Caki2 (cell line): ENCODE results near the gene HYPK. TPM values are rescaled to one million over a fixed set of nuclear protein-coding genes. Genes with fewer than 3 reads are reported as not detected.
"Not testable (repeated sequence)": the region's sequence is repeated elsewhere in the genome, so short reads cannot be mapped to it uniquely, and the experiment has no call there.

Experiments
- DNase-seq: peaks from one replicate; pipeline ENCODE4 v3.0.0-alpha.2; 2015; ENCODE audit warnings: low read depth
- in situ Hi-C: cut with HindIII; loops from 2 replicates; pipeline ENCODE4 v1.10.0; 2016; ENCODE audit warnings: low sequenced_read_pairs, low pct_unique_long_range_greater_than_20kb, mixed read lengths
- total RNA-seq: library from RNA; depleted of rRNA; stranded (reverse); fragments of >200 nt; shearing (Covaris generic); gene quantifications from 2 replicates; pipeline ENCODE4 v1.2.3, GENCODE V29; 2014; ENCODE audit warnings: low replicate concordance

The HYPK gene
- total RNA-seq, 1 experiment from 2014 or later, result 3.8 TPM

DNA sequence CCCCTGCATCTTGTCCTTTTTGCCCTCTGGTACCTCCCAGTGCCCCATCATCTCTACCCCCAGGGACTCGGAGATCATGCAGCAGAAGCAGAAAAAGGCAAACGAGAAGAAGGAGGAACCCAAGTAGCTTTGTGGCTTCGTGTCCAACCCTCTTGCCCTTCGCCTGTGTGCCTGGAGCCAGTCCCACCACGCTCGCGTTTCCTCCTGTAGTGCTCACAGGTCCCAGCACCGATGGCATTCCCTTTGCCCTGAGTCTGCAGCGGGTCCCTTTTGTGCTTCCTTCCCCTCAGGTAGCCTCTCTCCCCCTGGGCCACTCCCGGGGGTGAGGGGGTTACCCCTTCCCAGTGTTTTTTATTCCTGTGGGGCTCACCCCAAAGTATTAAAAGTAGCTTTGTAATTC lies 6.8 kb upstream of the HYPK start:
- no peak for DNase-seq
- in situ Hi-C loops, result no loop called here

DNA sequence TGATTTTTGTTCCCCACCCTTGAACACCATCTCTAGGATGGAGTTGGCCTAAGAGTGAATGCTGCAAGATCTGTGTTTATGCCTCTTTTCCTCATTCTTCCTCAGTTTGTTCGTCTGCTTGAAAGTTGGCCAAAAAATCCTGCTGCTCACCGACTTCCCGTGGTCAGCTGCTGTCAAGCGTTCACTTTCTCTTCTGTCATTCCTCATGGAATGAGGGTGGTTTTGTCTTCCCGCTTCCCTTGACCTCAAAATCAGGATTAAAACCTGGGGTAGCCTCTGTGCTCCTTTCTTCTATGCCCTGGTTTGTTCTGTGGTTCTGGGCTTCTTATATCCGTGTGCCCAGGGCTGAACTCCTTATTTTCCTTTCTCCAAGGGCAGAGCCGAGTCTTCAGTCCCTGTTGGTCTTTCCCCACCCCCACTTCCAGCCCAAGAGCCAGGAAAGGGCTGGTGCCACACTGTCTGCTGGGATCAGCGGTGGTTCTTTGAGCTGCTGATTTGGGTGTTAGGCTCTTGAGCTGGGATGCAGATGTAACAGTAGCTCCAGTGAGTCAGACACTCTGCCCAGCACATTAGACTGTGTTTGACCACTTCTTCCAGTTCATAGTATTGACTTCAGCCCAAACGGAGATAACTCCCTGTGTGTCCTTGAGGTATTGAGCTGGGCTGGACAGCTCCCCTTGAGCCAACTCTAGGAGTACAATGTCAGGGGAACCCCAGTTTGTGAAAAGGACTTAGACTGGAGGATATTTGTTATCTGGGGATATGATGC lies 5.9 kb upstream of the HYPK start:
- no peak for DNase-seq
- in situ Hi-C loops, result no loop called here

DNA sequence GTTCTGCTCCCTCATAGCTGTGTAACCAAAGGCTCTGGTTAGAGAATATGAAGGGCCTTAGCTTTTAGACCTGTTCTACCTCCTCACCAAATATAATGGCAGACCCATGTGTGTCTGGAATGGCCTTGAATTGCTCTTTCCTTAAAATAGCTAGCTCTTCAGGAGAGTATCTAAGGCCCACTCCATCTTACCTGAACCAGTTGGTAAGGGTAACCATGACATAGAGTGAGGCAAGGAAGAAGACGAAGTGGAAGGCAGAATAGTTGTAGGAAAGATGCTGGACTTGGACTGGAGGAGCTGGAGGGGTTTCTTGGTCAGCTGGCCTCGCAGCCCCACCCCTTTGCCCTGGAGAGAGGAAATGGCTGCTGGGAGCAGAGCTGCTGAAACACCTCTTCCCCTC lies 5.2 kb upstream of the HYPK start:
- in situ Hi-C loops, result no loop called here
- no peak for DNase-seq

DNA sequence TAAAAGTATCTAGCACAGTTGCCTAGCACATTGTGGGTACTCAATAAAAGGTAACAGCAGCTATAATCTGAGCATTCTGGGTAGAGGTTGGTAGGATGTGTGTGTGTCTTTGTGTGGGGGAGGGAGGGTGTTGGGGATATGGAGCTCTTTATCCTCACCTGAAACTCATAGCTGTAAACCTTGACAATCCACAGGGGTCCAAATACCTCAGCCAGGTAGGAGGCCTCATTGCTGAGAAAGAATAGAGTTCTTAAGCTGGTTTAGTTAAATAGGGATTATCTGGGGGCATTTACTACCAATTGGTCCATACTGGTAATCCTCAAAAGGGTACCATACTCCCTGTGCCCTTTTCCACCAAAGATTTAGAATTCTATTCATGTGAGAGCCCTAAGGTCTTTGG lies 4.4 kb upstream of the HYPK start:
- in situ Hi-C loops, result no loop called here
- no peak for DNase-seq

DNA sequence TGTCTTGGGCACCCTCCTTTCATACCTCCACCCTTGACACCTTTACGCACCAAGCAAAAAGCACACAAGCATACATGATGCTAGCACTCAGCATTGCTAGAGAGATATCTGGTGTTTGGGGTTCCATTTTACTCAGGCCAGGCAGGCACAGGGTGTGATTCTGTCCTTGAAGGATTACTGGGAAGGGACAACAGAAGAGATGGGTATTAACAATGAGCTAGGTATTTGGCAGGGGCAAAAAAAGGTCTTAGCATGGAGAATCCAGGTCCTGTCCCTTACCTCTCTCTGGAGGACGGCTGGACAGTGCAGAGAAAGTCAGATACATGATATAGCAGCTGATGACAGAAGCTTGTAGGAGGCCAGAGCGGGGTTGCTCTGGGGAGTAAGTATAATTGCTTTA lies 3.8 kb upstream of the HYPK start:
- in situ Hi-C loops, result no loop called here
- DNase-seq, result no peak

DNA sequence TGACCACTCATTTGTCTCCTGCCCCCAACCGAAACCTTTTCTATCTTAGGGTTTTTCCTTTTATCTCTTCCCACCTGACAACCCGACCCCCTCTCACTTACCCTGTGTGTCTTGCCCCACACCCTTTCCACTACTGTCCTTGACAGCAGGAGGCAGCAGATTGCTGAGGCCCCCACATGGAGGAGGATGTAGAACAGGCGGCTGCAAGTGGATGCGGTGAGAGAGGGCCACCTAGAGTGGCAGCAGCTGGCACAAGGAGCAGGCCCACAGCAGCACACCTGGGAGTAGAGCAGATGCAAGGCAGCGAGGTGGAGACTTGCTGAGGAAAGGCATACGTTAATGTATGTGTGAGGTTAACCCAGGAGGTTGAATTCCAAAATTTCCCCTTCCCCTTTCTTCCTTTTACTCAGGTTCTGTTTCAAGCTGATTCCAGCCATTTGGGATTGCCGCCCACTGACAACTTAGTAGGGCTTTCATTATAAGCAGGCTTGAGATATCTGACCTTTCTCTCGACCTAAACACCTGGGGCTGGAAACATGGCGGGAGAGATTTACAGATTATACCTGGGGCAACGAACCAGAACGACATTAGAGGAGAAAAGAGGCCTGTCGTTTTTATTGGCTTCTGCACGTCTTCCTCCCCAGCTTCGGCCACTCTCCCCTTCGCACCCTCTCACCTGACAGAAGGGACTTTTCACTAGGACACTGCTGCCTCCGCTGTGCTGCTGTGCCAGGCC lies 1.0 kb upstream of the HYPK start:
- in situ Hi-C loops, result no loop called here
- no peak for DNase-seq

DNA sequence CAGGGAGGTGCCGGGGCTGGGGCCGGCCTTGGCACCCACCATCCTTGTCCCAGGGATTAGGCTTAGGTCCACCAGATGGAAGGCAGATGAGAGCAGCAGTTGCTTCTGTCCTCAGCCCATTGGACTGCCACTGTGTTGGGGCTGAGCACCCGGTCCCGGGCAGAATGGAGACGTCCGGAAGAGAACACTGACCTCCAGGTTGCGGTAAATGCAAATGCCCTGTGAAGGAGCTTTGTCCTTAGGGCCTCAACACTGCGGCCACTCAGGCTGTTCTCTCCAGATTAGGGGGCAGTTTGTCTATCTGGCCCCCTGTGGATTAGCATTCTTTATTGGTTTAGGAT lies 484 bp upstream of the HYPK start, which contains the start of gene SERINC4:
SERINC4 (minus strand) TSS at position 276 of the 341 bp plus-strand sequence; CDS start at position 42, 234 bp downstream.
- DNase-seq, result no peak
- in situ Hi-C loops, result no loop called here

DNA sequence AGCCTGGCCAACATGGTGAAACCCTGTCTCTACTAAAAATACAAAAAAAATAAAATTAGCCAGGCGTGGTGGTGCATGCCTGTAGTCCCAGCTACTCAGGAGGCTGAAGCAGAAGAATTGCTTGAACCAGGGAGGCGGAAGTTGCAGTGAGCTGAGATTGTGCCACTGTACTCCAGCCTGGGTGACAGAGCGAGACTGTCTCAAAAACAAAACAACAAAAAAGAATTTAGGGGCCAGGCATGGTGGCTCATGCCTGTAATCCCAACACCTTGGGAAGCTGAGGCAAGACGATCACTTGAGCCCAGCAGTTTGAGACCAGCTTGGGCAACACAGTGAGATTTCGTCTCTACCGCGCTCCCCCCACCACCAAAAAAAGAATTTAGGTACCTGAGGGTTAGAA lies 2.3 kb downstream of the HYPK start:
- in situ Hi-C loops, DNase-seq: not testable (repeated sequence)

DNA sequence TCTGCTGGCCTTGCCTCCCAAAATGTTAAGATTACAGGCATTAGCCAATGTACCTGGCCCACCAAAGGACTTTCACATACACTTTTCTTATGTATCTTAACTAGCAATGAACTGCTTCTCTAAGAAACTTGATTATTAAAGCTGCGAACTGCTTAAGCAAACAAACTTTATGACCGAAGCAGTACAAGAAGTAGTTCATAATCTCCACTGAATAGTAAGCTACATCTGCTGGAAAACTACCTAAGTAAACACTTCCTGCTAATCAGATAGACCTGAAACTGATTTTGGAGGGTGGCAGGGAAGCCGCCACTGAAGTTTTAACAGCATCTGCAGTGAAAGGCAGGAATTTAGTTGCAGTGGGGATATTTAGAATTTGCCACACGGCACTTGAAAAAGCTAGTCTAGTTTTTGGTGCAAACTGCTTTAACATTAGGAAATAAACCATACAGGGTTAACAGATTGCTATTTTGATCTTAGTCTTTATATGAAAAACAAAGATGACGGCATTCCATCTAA lies 8.1 kb downstream of the HYPK start:
- no peak for DNase-seq
- in situ Hi-C loops, result no loop called here

DNA sequence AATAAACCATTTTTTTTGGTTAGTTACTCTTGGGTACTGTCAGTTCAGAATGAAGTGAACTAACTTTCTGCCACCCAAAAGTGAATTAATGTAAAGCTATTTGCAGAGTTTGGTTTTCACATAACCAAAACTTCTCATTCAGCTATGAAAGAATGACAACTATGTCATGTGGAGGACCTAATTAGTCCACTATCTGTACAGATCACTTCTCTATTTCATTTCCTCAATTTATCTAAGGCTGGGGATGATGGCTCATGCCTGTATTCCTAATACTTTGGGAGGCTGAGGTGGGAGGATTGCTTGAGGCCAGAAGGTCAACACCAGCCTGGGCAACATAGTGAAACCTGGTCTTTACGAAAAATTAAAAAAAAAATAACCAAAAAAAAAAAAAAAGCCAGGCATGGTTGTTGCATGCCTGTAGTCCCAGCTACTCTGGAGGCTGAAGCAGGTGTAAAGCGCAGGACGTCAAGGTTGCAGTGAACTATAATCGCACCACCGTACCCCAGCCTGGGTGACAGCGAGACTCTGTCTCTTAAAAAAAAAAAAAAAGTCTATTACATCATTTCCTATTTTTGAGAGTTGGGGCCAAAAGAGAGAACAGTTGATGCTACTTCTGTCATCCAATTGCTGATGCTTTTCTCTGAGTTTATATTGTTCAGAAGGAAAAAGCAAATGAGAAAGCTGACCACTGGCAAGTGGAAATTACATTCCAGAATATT lies 8.7 kb downstream of the HYPK start:
- no peak for DNase-seq
- in situ Hi-C loops, result no loop called here

DNA sequence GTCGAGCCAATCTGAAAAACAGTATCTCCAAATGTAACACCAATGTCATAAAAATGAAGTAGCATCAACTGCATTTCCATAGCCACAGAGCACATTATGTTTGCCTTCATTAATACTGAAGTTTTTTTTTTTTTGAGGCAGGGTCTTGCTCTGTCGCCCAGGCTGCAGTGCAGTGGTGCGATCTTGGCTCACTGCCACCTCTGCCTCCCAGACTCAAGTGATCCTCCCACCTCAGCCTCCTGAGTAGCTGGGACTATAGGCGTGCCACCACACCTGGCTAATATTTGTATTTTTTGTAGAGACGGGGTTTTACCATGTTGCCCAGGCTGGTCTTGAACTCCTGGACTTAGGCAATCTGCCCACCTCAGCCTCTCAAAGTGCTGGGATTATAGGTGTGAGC lies 14.7 kb downstream of the HYPK start:
- DNase-seq, in situ Hi-C loops: not testable (repeated sequence)

DNA sequence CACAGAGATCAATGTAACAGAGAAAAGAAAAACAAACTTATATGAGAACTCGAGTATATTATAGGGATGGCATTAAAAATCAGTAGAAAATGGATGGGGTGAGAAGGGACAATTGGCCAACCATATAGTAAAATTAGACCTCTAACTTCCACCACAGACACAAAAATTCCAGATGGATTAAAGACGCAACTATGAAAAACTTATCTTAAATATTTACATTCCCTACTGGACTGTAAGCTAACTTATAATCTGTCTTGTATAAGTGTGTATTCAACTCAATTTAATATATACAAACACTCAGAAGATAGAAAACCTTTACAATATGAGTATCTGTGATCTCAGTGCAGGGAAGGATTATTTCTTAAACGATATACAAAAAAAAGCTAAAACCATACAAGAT lies 21.1 kb downstream of the HYPK start:
- in situ Hi-C loops, result no loop called here
- DNase-seq, result no peak

DNA sequence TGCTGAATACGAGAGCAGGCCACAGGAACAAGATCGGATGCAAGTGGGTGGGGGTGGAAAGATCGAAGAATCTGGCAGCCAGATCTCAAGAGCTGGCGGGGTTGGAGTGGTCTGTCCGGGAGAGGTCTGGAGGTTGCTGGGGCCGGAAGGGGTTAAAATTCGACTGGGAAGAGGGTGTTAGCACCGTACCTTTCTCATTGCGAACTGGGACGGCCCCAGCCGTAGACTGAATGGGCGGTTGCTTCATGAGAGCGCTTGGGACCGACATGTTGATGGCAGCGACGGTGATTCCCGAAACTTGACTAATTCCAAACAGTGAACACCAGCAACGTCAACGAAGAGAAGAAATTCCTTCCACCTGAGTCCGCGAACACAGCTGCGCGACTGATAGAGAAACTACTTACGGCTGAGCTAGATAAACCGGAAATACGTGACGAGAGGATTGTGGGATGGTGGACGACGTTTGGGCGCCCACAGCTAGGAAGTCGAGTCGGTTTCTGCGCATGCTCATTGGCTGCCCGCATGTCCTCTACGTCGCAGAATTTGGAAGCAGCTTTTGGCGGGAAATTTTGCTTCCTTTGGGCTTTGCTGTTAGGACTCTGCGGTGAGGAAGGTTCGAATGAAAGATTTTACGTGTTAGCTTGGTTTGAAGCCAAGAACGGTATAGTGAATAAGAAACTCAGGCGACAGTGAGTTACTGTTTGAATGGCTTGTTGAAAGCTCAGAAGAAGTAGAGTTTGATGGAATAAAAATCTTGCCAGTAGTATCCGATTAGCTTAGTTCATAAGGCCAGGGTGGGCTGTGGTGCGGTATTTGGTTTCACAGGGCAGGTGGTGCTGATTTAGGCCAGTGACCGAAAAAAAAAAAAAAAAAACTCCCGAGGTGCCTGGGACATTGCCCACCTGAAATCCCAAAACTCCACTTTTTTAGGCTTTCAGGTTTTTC lies 24.2 kb downstream of the HYPK start, which contains the start of gene MFAP1:
MFAP1 (minus strand) TSS at position 389 of the 945 bp plus-strand sequence; CDS start at position 268, 121 bp downstream.
- in situ Hi-C loops, result no loop called here
- peak; percentile 91 for DNase-seq

DNA sequence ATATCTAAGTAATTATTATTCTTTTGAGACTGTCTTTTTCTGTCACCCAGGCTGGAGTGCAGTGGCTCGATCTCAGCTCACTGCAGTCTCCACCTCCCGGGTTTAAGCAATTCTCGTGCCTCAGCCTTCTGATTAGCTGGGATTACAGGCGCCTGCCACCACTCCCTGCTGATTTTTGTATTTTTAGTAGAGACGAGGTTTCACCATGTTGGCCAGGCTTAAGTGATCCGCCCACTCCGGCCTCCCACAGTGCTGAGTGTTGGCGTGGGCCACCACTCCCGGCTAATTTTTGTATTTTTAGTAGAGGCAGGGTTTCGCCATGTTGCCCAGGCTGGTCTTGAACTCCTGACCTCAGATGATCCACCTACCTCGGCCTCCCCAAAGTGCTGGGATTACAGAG lies 24.9 kb downstream of the HYPK start:
- DNase-seq, in situ Hi-C loops: not testable (repeated sequence)

DNA sequence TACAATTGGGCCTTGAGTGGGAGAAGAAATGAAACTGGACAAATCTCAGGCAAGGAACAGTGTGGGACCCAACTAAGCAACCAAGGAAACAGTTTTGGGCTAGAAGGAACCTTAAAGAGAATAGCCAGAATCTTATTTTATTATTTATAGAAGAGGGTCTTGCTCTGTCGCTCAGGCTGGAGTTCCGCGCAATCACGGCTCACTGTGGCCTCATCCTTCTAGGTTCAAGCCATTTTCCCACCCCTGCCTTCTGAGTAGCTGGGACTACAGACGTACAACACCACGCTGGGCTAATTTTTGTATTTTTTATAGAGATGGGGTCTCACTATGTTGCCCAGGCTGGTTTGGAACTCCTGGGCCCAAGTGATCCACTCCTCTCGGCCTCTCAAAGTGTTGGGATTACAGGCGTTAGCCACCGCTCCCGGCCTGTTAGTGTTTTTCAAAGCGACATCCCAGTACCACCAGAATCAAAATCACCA lies 25.7 kb downstream of the HYPK start:
- in situ Hi-C loops, result no loop called here

DNA sequence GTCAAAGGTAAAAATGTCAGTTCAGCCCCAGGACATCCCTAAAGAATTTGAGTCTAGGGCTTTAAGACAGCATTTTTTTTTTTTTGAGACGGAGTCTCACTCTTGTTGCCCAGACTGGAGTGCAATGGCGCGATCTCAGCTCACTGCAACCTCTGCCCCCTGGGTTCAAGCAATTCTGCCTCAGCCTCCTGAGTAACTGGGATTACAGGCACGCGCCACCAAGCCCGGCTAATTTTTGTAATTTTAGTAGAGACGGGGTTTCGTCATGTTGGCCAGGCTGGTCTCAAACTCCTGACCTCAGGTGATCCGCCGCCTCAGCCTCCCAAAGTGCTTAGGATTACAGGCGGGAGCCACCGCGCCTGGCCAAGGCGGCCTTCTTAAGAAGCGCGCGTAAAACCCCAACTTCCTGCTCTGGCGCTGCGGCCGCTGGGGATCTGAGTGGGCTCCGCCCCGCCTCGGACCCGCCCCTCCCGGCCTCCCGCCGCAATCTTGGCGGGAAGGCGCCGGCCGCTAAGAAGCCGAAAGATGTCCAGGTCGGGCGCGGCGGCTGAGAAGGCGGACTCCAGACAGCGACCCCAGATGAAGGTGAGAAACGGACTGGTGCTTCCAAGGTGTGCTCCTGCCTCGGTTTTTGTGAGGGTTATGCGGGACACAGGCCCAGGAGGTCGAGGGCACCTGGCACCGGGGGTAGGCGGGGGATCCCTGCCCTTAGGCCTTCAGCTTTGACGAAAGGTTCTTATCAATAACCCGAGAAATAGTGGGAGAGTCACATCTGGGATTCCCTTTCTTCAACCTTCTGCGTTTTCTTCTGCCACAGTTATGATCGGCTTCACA lies 26.3 kb downstream of the HYPK start, which contains the start of gene WDR76:
WDR76 (plus strand) TSS at position 495 of the 834 bp plus-strand sequence; CDS start at position 526, 31 bp downstream.
- in situ Hi-C loops, result no loop called here
- DNase-seq, result peak; percentile 76

More for the DNA sequence above, 25.7 kb downstream of the HYPK start:
- no peak for DNase-seq
